GM23338 (cell line): ENCODE measurements around the gene TCEAL5. TPM values are rescaled to one million over a fixed set of nuclear protein-coding genes. Genes with fewer than 3 reads are reported as not detected.

Experiments
- ATAC-seq: fragments of 200-7000 bp; cut with Tn5 transposase; 3 replicates; pipeline ENCODE4 v1.9.1; 2020
- DNase-seq: peaks from one replicate; pipeline ENCODE4 v3.0.0-alpha.2; 2015; ENCODE audit warnings: low spot score
- H2AFZ ChIP-seq: fragments of 200-600 bp; sonication (generic); 2 replicates; pipeline ENCODE4 v1.8.0; 2016; ENCODE audit warnings: antibody characterized with exemption, mild to moderate bottlenecking, moderate library complexity
- H3F3A ChIP-seq: fragments of 200-600 bp; sonication (generic); replicated peaks from 2 replicates; pipeline ENCODE4 v1.8.0; 2017; ENCODE audit warnings: antibody characterized with exemption, mixed run types, low read depth
- H3K27ac ChIP-seq: fragments of 200-600 bp; sonication (generic); 2 replicates; pipeline ENCODE4 v1.6.1; 2016; ENCODE audit warnings: low read depth
- H3K27me3 ChIP-seq: fragments of 200-600 bp; sonication (generic); 2 replicates; pipeline ENCODE4 v1.8.0; 2016; ENCODE audit warnings: mild to moderate bottlenecking, mixed run types, moderate library complexity; ENCODE audit not compliant: insufficient read depth
- H3K36me3 ChIP-seq: fragments of 200-600 bp; sonication (generic); 2 replicates; pipeline ENCODE4 v1.8.0; 2016; ENCODE audit warnings: mild to moderate bottlenecking; ENCODE audit not compliant: insufficient read depth
- H3K4me1 ChIP-seq: fragments of 200-600 bp; sonication (generic); 2 replicates; pipeline ENCODE4 v1.8.0; 2016; ENCODE audit warnings: mild to moderate bottlenecking, moderate library complexity; ENCODE audit not compliant: insufficient read depth
- H3K4me2 ChIP-seq: fragments of 200-600 bp; sonication (generic); 2 replicates; pipeline ENCODE4 v1.7.1; 2017; ENCODE audit warnings: mixed run types
- H3K4me3 ChIP-seq: fragments of 200-600 bp; sonication (generic); 2 replicates; pipeline ENCODE4 v1.6.1; 2016; ENCODE audit warnings: mixed run types
- H3K79me2 ChIP-seq: fragments of 200-600 bp; sonication (generic); replicated peaks from 2 replicates; pipeline ENCODE4 v1.8.0; 2017; ENCODE audit warnings: mild to moderate bottlenecking; ENCODE audit not compliant: insufficient read depth
- H3K9me2 ChIP-seq: fragments of 200-600 bp; sonication (generic); 2 replicates; pipeline ENCODE4 v1.8.0; 2017; ENCODE audit not compliant: insufficient read depth
- H4K20me1 ChIP-seq: fragments of 200-600 bp; sonication (generic); replicated peaks from 2 replicates; pipeline ENCODE4 v1.8.0; 2017; ENCODE audit warnings: mild to moderate bottlenecking; ENCODE audit not compliant: insufficient read depth
- H3K27ac Mint-ChIP-seq: 2 replicates; pipeline ENCODE4 v1.8.0; 2020; ENCODE audit warnings: inconsistent platforms, mild to moderate bottlenecking, moderate library complexity, mixed read lengths
- H3K27me3 Mint-ChIP-seq: 3 replicates; pipeline ENCODE4 v1.8.0; 2022; ENCODE audit warnings: low read depth, mild to moderate bottlenecking, moderate library complexity, mixed read lengths, inconsistent platforms; ENCODE audit not compliant: insufficient read depth, poor library complexity
- H3K36me3 Mint-ChIP-seq: 3 replicates; pipeline ENCODE4 v1.8.0; 2021; ENCODE audit warnings: low read depth, mild to moderate bottlenecking, inconsistent platforms, moderate library complexity, mixed read lengths
- H3K4me1 Mint-ChIP-seq: 3 replicates; pipeline ENCODE4 v1.8.0; 2020; ENCODE audit warnings: mild to moderate bottlenecking, inconsistent platforms, mixed read lengths
- H3K4me3 Mint-ChIP-seq: 3 replicates; pipeline ENCODE4 v1.8.0; 2021; ENCODE audit warnings: moderate library complexity, mild to moderate bottlenecking, inconsistent platforms, mixed read lengths
- H3K9me3 Mint-ChIP-seq: 3 replicates; pipeline ENCODE4 v1.8.0; 2020; ENCODE audit warnings: moderate library complexity, mild to moderate bottlenecking, inconsistent platforms, mixed read lengths
- CREB1 ChIP-seq: fragments of 250-450 bp; sonication (Bioruptor Pico); IDR thresholded peaks from 2 replicates; pipeline ENCODE4 v1.5.0; 2020; ENCODE audit warnings: low read depth, mild to moderate bottlenecking, moderate library complexity
- CTCF ChIP-seq, 2 experiments: fragments of 200-600 bp in 1 of 2; sonication (generic) in 1 of 2; conservative IDR thresholded peaks; 2 replicates each; pipeline versions ENCODE4 v1.5.1 to v1.6.1; 2016 to 2017; ENCODE audit warnings: antibody characterized with exemption in 2 of 2, low read depth in 2 of 2, mild to moderate bottlenecking in 2 of 2, moderate library complexity in 1 of 2
- ETS1 ChIP-seq: IDR thresholded peaks from 2 replicates; pipeline ENCODE4 v1.6.1; 2016; ENCODE audit warnings: antibody characterized with exemption
- EZH2phosphoT487 ChIP-seq: fragments of 200-600 bp; sonication (generic); IDR thresholded peaks from one replicate; pipeline ENCODE4 v1.8.1; 2018; ENCODE audit warnings: antibody characterized with exemption; ENCODE audit not compliant: unreplicated experiment
- NANOG ChIP-seq: IDR thresholded peaks from 2 replicates; pipeline ENCODE4 v1.6.1; 2016; ENCODE audit warnings: antibody characterized with exemption, borderline replicate concordance
- POLR2AphosphoS5 ChIP-seq: IDR thresholded peaks from 2 replicates; pipeline ENCODE4 v1.6.1; 2016; ENCODE audit warnings: antibody characterized with exemption, low read depth
- REST ChIP-seq: IDR thresholded peaks from one replicate; pipeline ENCODE4 v1.6.1; 2018; ENCODE audit warnings: antibody characterized with exemption; ENCODE audit not compliant: unreplicated experiment
- STAT1 ChIP-seq: IDR thresholded peaks from one replicate; pipeline ENCODE4 v1.6.1; 2016; ENCODE audit warnings: antibody characterized with exemption; ENCODE audit not compliant: unreplicated experiment
- ZNF114 ChIP-seq: fragments of 250-450 bp; sonication (Bioruptor Pico); IDR thresholded peaks from 2 replicates; pipeline ENCODE4 v1.5.0; 2020; ENCODE audit warnings: mild to moderate bottlenecking, moderate library complexity
- ZNF331 ChIP-seq: fragments of 250-450 bp; sonication (Bioruptor Pico); IDR thresholded peaks from 2 replicates; pipeline ENCODE4 v1.5.0; 2020; ENCODE audit warnings: low read depth, mild to moderate bottlenecking, moderate library complexity
- ZNF462 ChIP-seq: fragments of 250-450 bp; sonication (Bioruptor Pico); IDR thresholded peaks from 2 replicates; pipeline ENCODE4 v1.5.0; 2020; ENCODE audit warnings: mild to moderate bottlenecking, moderate library complexity
- polyA plus RNA-seq: library from polyadenylated mRNA; unstranded; fragments of >200 nt; fragmentation: Nextera tagmentation; extraction: Ambion mirVana; gene quantifications from 2 replicates; pipeline ENCODE4 v1.2.1, GENCODE V29; 2016
- total RNA-seq: library from RNA; depleted of rRNA; stranded (reverse); fragments of >200 nt; shearing (Covaris generic); gene quantifications from 2 replicates; pipeline ENCODE4 v1.2.3, GENCODE V29; 2014

The TCEAL5 gene
- total and polyA plus RNA-seq, 2 experiments from 2014 or later: 1.8 to 22.4 TPM

- Histone ChIP-seq H3K9me2 (no peaks in the 10 kb centered on the region), H3K4me1 (peaks cover 11% of the 10 kb centered on the region), H3F3A (no peaks in the 10 kb centered on the region), H3K27me3 (no peaks in the 10 kb centered on the region), H4K20me1 (no peaks in the 10 kb centered on the region), H2AFZ (0 out of 2 replicates have a peak within 1 kb of the TSS, but pooled peaks have one; percentile 67), H3K27ac (peak within 1 kb of the TSS; percentile 100), H3K79me2 (peaks cover 12% of the 10 kb centered on the region), H3K4me2 (peak within 1 kb of the TSS; percentile 82), H3K4me3 (peak within 1 kb of the TSS; percentile 84), H3K36me3 (peaks cover 6% of the 10 kb centered on the region; the same call in 1 of the 2 replicates)
- TF ChIP-seq EZH2phosphoT487 (no peak), ZNF331 (CRISPR knock-in tag) (no peak), NANOG (no peak), ETS1 (no peak), REST (no peak), ZNF114 (no peak), CTCF (conservative IDR thresholded peaks at IDR 0.05; ENCODE audit: low read depth in 2 of 2) (no peak), CREB1 (peak; percentile 87), STAT1 (no peak), POLR2AphosphoS5 (peak; percentile 61), ZNF462 (no peak)
- Mint-ChIP-seq H3K4me1 (peaks cover 25% of the 10 kb centered on the region; the same call in 2 of the 3 replicates), H3K4me3 (peak within 1 kb of the TSS; percentile 92), H3K9me3 (no peaks in the 10 kb centered on the region), H3K27me3 (peaks cover 7% of the 10 kb centered on the region), H3K36me3 (peaks cover 27% of the 10 kb centered on the region), H3K27ac (peak within 1 kb of the TSS; percentile 97)
- ATAC-seq (peak; percentile 68), DNase-seq (peak; percentile 87)
Measured at GRCh38 chrX:103254921-103255493, 21.5 kb downstream of the TCEAL5 start, which contains the start of gene TCEAL8. TCEAL8 (minus strand) TSS chrX:103255155; CDS start chrX:103253979, 1,176 bp downstream.
